C4-2B (cell line): Measurements from ENCODE around the gene C3.

ENCODE experiments used
- ZFX ChIP-seq: fragments of 450-650 bp; IDR thresholded peaks from 2 replicates; pipeline ENCODE4 v1.6.1; 2017
- TF ChIP-seq, protein P1 (sequence below): fragments of 450-650 bp; conservative IDR thresholded peaks from 2 replicates; pipeline ENCODE4 v1.5.1; 2017; ENCODE audit warnings: mild to moderate bottlenecking

DNA sequence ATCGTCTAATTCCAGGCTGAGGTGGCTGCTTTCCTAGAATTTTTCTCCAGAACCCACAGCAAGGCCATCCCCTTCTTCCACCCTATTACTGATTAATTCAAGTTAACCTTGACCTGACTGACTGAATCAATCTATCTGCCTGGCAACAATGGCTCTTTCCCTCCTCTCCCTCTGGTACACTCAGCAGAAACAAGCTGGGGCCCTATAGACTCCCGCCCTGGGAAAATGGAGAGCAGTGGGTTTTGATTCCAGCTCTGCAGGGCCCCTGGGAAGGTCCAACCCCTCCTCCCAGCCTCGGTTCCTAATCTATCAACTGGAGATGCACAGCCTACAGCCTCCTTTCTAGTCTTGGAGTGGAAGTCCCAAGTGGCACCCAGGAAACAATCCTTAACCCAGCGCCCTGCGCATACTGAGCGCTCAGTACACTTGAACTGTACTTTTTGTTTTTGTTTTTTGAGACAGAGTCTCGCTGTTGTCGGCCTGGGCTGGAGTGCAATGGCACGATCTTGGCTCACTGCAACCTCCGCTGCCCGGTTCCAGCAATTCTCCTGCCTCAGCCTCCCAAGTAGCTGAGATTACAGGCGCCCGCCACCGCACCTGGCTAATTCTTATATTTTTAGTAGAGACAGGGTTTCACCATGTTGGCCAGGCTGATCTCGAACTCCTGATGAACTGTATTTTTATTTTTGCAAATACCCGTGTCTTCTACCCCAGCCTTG lies 5.2 kb upstream of the C3 start:
- TF ChIP-seq, protein P1, sequence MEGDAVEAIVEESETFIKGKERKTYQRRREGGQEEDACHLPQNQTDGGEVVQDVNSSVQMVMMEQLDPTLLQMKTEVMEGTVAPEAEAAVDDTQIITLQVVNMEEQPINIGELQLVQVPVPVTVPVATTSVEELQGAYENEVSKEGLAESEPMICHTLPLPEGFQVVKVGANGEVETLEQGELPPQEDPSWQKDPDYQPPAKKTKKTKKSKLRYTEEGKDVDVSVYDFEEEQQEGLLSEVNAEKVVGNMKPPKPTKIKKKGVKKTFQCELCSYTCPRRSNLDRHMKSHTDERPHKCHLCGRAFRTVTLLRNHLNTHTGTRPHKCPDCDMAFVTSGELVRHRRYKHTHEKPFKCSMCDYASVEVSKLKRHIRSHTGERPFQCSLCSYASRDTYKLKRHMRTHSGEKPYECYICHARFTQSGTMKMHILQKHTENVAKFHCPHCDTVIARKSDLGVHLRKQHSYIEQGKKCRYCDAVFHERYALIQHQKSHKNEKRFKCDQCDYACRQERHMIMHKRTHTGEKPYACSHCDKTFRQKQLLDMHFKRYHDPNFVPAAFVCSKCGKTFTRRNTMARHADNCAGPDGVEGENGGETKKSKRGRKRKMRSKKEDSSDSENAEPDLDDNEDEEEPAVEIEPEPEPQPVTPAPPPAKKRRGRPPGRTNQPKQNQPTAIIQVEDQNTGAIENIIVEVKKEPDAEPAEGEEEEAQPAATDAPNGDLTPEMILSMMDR, result no peak
- TF ChIP-seq ZFX, result no peak
